ENCODE data around the gene AIG1.
"Not testable (repeated sequence)": the region's sequence is repeated elsewhere in the genome, so short reads cannot be mapped to it uniquely, and the experiment has no call there.

AIG1 gene, protein sequence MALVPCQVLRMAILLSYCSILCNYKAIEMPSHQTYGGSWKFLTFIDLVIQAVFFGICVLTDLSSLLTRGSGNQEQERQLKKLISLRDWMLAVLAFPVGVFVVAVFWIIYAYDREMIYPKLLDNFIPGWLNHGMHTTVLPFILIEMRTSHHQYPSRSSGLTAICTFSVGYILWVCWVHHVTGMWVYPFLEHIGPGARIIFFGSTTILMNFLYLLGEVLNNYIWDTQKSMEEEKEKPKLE

DNA sequence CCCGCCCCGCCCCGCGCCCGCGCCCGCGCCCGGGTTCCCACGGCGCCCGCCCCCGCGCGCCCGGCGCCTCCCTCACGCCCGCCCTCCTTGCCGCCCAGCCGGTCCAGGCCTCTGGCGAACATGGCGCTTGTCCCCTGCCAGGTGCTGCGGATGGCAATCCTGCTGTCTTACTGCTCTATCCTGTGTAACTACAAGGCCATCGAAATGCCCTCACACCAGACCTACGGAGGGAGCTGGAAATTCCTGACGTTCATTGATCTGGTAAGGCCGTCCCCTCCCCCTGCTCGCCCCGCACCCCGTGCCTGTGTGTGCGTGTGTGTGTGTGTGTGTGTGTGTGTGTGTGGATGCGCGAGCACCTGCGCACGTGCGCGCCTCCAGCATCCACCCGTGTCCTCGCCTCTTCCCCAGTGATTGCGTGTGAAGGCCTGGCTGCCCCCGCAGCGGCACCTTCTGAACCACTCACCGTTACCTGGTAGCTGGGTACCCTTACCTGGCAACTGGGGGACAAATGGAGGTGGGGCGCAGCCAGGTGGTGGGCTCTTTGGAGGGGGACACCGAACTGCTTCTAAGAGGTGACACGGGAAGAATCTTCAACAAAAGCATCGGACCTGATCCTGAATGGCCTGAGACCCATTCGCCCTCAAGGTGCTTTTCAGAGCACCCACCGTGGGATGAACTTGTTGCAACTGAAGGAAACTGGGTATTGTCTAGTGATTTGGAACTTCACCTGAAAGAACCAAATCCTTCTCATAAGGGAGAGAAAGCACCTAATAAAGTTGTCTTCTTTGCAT lies at the start of gene AIG1:
AIG1 (plus strand) TSS at position 84 of the 791 bp plus-strand sequence; CDS start at position 121, 37 bp downstream.
- DNase-seq (ENCODE audit: low read depth) = no peak

DNA sequence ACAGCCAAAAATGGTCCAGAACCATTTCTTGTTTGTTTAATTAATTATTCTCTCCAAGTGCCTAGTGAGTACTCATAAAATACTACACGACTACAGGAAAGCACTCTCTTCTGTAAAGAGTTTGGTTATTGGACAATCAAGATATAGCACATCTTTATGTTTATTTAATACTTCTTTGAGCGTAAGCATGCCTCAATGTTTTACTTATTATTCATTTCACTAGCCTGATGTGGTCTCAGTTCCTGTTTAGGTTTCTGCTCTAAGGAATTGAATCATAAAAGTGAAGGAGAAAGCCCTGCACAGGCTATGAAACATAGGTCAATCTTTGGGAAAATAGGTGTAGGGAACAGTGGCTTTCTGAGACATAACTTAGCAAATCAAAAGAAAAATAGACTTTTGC lies 45.9 kb upstream of the AIG1 start:
- no peak for DNase-seq (ENCODE audit: low read depth)

- DNase-seq (ENCODE audit: low read depth) = no peak
These were observed 45.4 kb upstream of the AIG1 start for GRCh38 chr6:143015300-143015706.

DNA sequence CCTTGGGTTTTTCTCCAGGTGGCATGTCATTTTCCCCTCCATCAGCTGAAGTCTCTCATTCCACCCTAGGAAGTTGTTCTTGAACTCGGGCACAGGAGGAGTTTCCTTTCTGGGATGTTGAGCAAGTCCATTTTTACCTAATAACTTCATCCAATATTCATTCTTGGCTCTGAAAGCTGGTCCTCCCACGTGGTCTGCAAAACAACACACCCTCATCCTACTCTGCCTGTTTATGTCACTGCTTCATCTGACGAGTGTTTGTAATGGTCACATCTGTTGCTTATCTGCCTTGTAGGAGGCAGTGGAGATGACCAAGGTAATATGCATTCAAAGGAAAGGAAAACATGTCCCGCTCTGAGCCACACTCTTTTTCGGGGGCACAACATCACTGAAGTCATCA lies 41.7 kb upstream of the AIG1 start:
- no peak for DNase-seq (ENCODE audit: low read depth)

DNA sequence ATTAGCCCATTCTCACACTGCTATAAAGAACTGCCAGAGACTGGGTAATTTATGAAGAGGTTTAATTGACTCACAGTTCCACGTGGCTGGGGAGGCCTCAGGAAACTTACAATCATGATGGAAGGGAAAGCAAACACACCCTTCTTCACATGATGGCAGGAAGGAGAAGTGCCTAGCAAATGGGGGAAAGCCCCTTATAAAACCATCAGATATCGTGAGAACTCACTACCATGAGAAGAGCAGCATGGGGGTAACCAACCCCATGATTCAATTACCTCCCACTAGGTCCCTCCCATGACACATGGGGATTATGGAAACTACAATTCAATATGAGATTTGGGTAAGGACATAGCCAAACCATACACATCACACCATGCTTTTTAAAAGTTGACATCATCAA lies 39.8 kb upstream of the AIG1 start:
- DNase-seq (ENCODE audit: low read depth) = not testable (repeated sequence)

GRCh38 chr6:143021543-143021942 lies 39.1 kb upstream of the AIG1 start:
- DNase-seq (ENCODE audit: low read depth) = no peak

- DNase-seq (ENCODE audit: low read depth) = no peak
These were observed 38.1 kb upstream of the AIG1 start for GRCh38 chr6:143022587-143022986.

- no peak for DNase-seq (ENCODE audit: low read depth)
These were observed 37.0 kb upstream of the AIG1 start for GRCh38 chr6:143023695-143024094.

DNA sequence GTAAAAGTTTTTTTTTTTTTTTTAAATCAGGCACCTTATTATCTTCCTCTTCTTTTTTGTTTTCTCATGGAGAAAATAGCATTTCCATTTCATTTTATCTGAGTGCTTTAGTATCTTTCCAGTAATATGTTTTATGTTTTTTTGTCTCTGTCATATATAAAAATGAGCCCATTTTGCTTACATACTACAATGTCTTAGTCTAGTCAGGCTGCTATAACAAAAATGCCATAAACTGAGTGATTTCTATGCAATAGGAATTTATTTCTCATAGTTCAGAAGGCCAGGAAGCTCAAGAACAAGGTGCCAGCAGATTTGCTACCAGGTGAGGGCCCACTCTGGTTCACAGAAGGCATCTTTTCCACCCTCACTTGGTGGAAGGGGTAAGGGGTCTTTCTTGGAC lies 35.7 kb upstream of the AIG1 start:
- no peak for DNase-seq (ENCODE audit: low read depth)

- DNase-seq (ENCODE audit: low read depth) = no peak
These were observed 33.8 kb upstream of the AIG1 start for GRCh38 chr6:143026696-143027449.

DNA sequence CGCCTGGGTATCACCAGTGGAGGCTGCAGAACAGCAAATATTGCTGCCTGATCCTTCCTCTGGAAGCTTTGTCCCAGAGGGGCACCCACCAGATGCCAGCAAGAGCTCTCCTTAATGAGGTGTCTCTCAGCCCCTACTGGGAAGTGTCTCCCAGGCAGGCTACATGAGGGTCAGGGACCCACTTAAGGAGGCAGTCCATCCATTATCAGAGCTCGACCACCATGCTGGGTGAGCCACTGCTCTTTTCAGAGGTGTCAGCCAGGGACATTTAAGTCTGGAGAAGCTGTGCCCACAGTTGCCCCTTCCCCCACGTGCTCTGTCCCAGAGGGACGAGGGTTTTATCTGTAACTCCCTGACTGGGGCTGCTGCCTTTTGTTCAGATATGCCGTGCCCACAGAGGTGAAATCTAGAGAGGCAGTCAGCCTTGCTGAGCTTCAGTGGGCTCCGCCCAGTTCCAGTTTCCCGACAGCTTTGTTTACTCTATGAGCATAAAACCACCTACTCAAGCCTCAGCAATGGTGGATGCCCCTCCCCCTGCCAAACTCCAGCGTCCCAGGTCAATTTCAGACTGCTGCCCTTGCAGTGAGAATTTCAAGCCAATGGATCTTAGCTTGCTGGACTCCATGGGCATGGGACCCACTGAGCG lies 25.9 kb upstream of the AIG1 start:
- no peak for DNase-seq (ENCODE audit: low read depth)

DNA sequence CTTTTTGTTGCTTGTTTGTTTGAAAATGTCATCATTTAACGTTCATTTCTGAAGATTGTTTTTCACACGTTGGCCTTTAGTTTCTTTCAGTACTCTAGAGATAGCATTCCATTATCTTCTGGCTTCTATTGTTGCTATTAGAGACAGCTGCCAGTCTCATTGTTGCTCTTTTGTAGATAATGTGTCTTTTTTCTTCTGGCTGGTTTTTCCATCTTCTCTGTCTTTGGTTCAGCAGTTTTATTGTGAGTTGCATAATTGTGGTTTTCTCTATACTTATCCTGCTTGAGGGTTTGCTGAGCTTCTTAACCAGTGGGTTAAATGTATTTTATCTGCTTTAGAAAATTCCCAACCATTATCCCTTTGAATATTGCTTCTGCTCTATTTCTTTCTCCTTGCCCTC lies 23.2 kb upstream of the AIG1 start:
- no peak for DNase-seq (ENCODE audit: low read depth)

DNA sequence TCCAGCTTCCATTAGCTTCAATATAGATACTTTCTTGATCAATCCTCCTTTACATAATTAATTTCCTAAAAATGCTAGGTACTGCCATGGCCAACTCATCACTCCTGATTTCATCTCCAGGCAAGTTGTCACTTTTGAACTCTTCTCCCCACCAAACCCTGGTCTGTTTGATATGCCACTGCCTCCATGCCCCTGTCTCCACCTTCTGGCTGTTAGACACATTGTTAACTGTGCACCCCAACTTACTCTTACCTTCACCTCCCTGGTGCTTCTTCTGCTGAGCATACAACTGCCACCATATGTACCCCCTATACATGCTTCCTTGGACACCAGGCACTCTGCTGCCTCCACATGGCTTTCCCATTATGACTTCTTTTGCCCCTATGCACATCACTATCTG lies 21.9 kb upstream of the AIG1 start:
- DNase-seq (ENCODE audit: low read depth) = no peak

DNA sequence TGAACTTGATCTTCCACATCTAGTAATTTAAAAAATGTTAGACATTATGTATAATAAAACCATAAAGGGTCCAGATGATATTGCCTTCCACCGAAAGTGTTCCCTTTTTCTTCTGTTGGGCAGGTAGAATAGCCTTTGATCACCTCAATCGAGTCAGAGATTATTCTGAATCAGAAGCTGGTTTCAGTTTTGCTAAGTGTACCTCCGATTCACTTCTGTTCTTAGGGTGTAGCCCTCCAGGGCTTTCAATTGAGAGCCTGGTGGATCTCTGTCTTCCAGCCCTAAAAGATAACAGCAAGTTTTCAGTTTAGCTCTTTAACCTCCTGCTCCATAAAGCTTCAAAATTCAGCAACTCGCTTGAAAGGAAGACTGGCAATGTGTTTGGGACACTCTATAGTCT lies 21.1 kb upstream of the AIG1 start:
- DNase-seq (ENCODE audit: low read depth) = no peak

DNA sequence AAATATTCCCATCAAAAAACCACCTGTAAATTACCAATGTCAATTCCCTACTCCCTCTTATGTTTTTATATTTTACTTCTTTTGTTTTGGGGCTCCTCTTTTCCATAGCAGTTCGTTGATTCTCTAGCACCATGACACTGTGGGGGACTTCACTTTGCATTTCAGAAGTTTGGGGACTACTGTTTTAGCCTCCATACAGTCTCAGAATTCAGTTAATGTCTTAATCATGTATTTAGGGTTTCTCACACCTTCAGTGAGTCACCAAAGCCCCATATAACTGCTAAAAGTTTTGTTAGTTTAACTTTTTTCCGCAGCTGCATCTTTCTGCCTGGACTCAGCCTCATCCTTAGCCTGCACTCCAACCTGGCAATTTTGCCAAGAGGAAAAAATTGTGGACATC lies 20.7 kb upstream of the AIG1 start:
- no peak for DNase-seq (ENCODE audit: low read depth)

DNA sequence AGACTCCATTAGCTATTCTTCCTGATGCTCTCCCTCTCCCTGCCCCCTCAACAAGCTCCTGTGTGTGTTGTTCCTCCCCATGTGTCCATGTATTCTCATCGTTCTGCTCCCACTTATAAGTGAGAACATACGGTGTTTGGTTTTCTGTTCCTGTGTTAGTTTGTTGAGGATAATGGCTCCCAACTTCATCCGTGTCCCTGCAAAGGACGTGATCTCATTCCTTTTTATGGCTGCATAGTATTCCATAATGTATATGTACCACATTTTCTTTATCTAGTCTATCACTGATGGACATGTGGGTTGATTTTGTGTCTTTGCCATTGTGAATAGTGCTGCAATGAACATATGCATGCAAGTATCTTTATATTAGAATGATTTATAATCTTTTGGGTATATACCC lies 16.3 kb upstream of the AIG1 start:
- DNase-seq (ENCODE audit: low read depth) = not testable (repeated sequence)

GRCh38 chr6:143049611-143050010 lies 11.1 kb upstream of the AIG1 start:
- no peak for DNase-seq (ENCODE audit: low read depth)

- no peak for DNase-seq (ENCODE audit: low read depth)
These were observed 10.2 kb upstream of the AIG1 start for GRCh38 chr6:143050509-143050908.

DNA sequence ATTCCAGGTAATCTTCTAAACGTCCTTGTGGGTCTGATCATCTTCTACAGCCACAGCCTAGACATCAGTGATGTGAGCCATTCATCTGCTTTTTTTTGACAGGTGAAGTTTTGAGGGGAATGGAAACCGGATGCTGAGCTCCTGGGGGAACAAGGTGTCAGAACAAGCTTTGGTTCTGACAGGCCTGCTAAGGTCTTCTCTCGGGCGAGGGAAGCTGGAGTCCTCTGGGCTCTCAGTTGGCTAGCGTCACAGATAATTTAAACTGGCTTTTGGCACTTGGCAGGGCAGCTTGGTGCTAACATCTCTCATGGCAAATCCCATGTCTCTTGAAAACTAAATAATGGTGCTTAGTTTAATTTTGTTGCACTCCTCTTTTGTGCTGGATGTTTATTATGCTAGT lies 8.4 kb upstream of the AIG1 start:
- no peak for DNase-seq (ENCODE audit: low read depth)

DNA sequence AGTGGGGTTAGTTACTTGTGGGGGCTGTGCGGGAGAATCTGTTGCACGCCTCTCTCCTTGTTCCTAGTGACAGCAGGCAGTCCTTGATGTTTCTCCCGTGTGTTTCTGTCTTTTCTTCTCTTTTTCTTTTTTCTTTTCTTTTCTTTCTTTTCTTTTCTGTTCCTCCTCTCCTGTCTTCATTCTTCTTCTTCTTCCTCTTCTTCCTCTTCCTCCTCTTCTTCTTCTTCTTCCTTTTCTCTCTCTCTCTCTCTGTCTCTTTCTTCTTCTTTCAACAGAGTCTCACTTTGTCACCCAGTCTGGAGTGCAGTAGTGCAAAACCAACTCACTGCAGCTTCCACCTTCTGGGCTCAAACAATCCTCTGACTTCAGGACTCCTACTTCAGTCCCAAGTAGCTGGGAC lies 6.8 kb upstream of the AIG1 start:
- no peak for DNase-seq (ENCODE audit: low read depth)

- DNase-seq (ENCODE audit: low read depth) = no peak
These were observed 6.4 kb upstream of the AIG1 start for GRCh38 chr6:143054329-143054728.

DNA sequence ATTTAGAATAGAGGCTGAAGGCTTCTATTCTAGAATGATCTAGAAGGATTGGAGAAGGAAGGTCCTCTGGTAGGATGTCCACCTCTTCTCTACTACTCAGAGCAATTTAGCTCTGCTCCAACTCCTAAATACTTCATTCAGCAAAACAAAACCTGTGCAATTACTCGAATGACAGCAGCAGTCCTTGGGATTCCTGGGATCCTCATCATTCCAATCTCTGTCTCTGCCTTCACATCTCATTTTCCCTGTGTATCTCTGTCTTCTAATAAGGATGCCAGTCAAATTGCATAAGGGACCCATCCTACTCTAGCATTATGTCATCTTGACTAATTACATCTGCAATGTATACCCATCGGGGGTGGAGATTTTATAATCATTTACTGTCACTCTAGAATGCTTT lies 5.5 kb upstream of the AIG1 start:
- DNase-seq (ENCODE audit: low read depth) = no peak

- DNase-seq (ENCODE audit: low read depth) = no peak
These were observed 4.8 kb upstream of the AIG1 start for GRCh38 chr6:143055891-143056290.

Measured in stromal cell of bone marrow (primary cell).